Measurements from ENCODE around the gene TENM4.
A peak's percentile ranks its signal among the peaks of the same experiment; 100 is the strongest.

The TENM4 gene

GRCh38 chr11:78804991-78805390 lies 635.8 kb downstream of the TENM4 start:
- Histone ChIP-seq H3K9me3 (ENCODE audit: control insufficient read depth, low read length) (no peaks in the 10 kb centered on the region), H3K36me3 (ENCODE audit: control insufficient read depth, insufficient read depth, low read length) (peaks cover 3% of the 10 kb centered on the region), H3K4me3 (ENCODE audit: extremely low read depth, insufficient read depth, low read length, poor library complexity, severe bottlenecking) (no peak overlapping the region), H3K4me1 (ENCODE audit: control insufficient read depth, insufficient read depth, low read length, poor library complexity, severe bottlenecking) (peaks cover 34% of the 10 kb centered on the region), H3K27ac (ENCODE audit: low read depth, low read length, severe bottlenecking) (no peak overlapping the region)
- 94 to 98% methylated on average over 5 to 7 of the region's 9 CpGs for WGBS, 2 experiments (ENCODE audit: insufficient coverage in 2 of 2)

- H3K36me3 ChIP-seq (ENCODE audit: control insufficient read depth, insufficient read depth, low read length): peaks cover 3% of the 10 kb centered on the region
- H3K4me3 ChIP-seq (ENCODE audit: extremely low read depth, insufficient read depth, low read length, poor library complexity, severe bottlenecking): no peak overlapping the region
- H3K4me1 ChIP-seq (ENCODE audit: control insufficient read depth, insufficient read depth, low read length, poor library complexity, severe bottlenecking): peaks cover 34% of the 10 kb centered on the region
- no CpG with 5 or more reads among the region's 3 CpGs for WGBS, 2 experiments (ENCODE audit: insufficient coverage in 2 of 2)
- no peak overlapping the region for H3K27ac ChIP-seq (ENCODE audit: low read depth, low read length, severe bottlenecking)
- H3K9me3 ChIP-seq (ENCODE audit: control insufficient read depth, low read length): no peaks in the 10 kb centered on the region
These were observed 636.8 kb downstream of the TENM4 start for GRCh38 chr11:78803995-78804394.

GRCh38 chr11:78802058-78802761 lies 638.6 kb downstream of the TENM4 start:
- WGBS, 2 experiments (ENCODE audit: insufficient coverage in 2 of 2): 66 to 83% methylated on average over 5 to 8 of the region's 11 CpGs
- no peaks in the 10 kb centered on the region for H3K9me3 ChIP-seq (ENCODE audit: control insufficient read depth, low read length)
- H3K4me3 ChIP-seq (ENCODE audit: extremely low read depth, insufficient read depth, low read length, poor library complexity, severe bottlenecking): no peak overlapping the region
- H3K4me1 ChIP-seq (ENCODE audit: control insufficient read depth, insufficient read depth, low read length, poor library complexity, severe bottlenecking): peaks cover 38% of the 10 kb centered on the region
- H3K27ac ChIP-seq (ENCODE audit: low read depth, low read length, severe bottlenecking): peak overlapping the region; percentile 74
- H3K36me3 ChIP-seq (ENCODE audit: control insufficient read depth, insufficient read depth, low read length): peaks cover 3% of the 10 kb centered on the region

GRCh38 chr11:78801161-78801884 lies 639.5 kb downstream of the TENM4 start:
- peaks cover 3% of the 10 kb centered on the region for H3K36me3 ChIP-seq (ENCODE audit: control insufficient read depth, insufficient read depth, low read length)
- H3K27ac ChIP-seq (ENCODE audit: low read depth, low read length, severe bottlenecking): peak overlapping the region; percentile 74
- WGBS, 2 experiments (ENCODE audit: insufficient coverage in 2 of 2): 62 to 86% methylated on average over 1 to 2 of the region's 3 CpGs
- H3K4me3 ChIP-seq (ENCODE audit: extremely low read depth, insufficient read depth, low read length, poor library complexity, severe bottlenecking): no peak overlapping the region
- no peaks in the 10 kb centered on the region for H3K9me3 ChIP-seq (ENCODE audit: control insufficient read depth, low read length)
- peaks cover 46% of the 10 kb centered on the region for H3K4me1 ChIP-seq (ENCODE audit: control insufficient read depth, insufficient read depth, low read length, poor library complexity, severe bottlenecking)

- H3K4me3 ChIP-seq (ENCODE audit: extremely low read depth, insufficient read depth, low read length, poor library complexity, severe bottlenecking): no peak overlapping the region
- peak overlapping the region; percentile 74 for H3K27ac ChIP-seq (ENCODE audit: low read depth, low read length, severe bottlenecking)
- H3K9me3 ChIP-seq (ENCODE audit: control insufficient read depth, low read length): no peaks in the 10 kb centered on the region
- peaks cover 3% of the 10 kb centered on the region for H3K36me3 ChIP-seq (ENCODE audit: control insufficient read depth, insufficient read depth, low read length)
- no CpG with 5 or more reads among the region's 2 CpGs for WGBS, 2 experiments (ENCODE audit: insufficient coverage in 2 of 2)
- H3K4me1 ChIP-seq (ENCODE audit: control insufficient read depth, insufficient read depth, low read length, poor library complexity, severe bottlenecking): peaks cover 46% of the 10 kb centered on the region
These were observed 640.1 kb downstream of the TENM4 start for GRCh38 chr11:78800756-78801155.

GRCh38 chr11:78800096-78800690 lies 640.6 kb downstream of the TENM4 start:
- no peaks in the 10 kb centered on the region for H3K9me3 ChIP-seq (ENCODE audit: control insufficient read depth, low read length)
- 64 to 70% methylated on average over 4 of the region's 4 CpGs for WGBS, 2 experiments (ENCODE audit: insufficient coverage in 2 of 2)

GRCh38 chr11:78798663-78799062 lies 642.2 kb downstream of the TENM4 start:
- 55 to 70% methylated on average over 5 of the region's 5 CpGs for WGBS, 2 experiments (ENCODE audit: insufficient coverage in 2 of 2)
- peaks cover 41% of the 10 kb centered on the region for H3K4me1 ChIP-seq (ENCODE audit: control insufficient read depth, insufficient read depth, low read length, poor library complexity, severe bottlenecking)
- no peaks in the 10 kb centered on the region for H3K9me3 ChIP-seq (ENCODE audit: control insufficient read depth, low read length)
- no peak overlapping the region for H3K27ac ChIP-seq (ENCODE audit: low read depth, low read length, severe bottlenecking)
- no peak overlapping the region for H3K4me3 ChIP-seq (ENCODE audit: extremely low read depth, insufficient read depth, low read length, poor library complexity, severe bottlenecking)
- no peaks in the 10 kb centered on the region for H3K36me3 ChIP-seq (ENCODE audit: control insufficient read depth, insufficient read depth, low read length)

More at GRCh38 chr11:78800096-78800690, 640.6 kb downstream of the TENM4 start:
- Histone ChIP-seq H3K4me3 (ENCODE audit: extremely low read depth, insufficient read depth, low read length, poor library complexity, severe bottlenecking) (no peak overlapping the region), H3K27ac (ENCODE audit: low read depth, low read length, severe bottlenecking) (peak overlapping the region; percentile 74), H3K36me3 (ENCODE audit: control insufficient read depth, insufficient read depth, low read length) (peaks cover 3% of the 10 kb centered on the region), H3K4me1 (ENCODE audit: control insufficient read depth, insufficient read depth, low read length, poor library complexity, severe bottlenecking) (peaks cover 46% of the 10 kb centered on the region)

- no peaks in the 10 kb centered on the region for H3K36me3 ChIP-seq (ENCODE audit: control insufficient read depth, insufficient read depth, low read length)
- H3K27ac ChIP-seq (ENCODE audit: low read depth, low read length, severe bottlenecking): no peak overlapping the region
- no peaks in the 10 kb centered on the region for H3K9me3 ChIP-seq (ENCODE audit: control insufficient read depth, low read length)
- peaks cover 38% of the 10 kb centered on the region for H3K4me1 ChIP-seq (ENCODE audit: control insufficient read depth, insufficient read depth, low read length, poor library complexity, severe bottlenecking)
- WGBS, 2 experiments (ENCODE audit: insufficient coverage in 2 of 2): 100% methylated on average over 3 of the region's 3 CpGs
- no peak overlapping the region for H3K4me3 ChIP-seq (ENCODE audit: extremely low read depth, insufficient read depth, low read length, poor library complexity, severe bottlenecking)
These were observed 643.3 kb downstream of the TENM4 start for GRCh38 chr11:78797559-78797958.

GRCh38 chr11:78796956-78797355 lies 643.9 kb downstream of the TENM4 start:
- no peaks in the 10 kb centered on the region for H3K9me3 ChIP-seq (ENCODE audit: control insufficient read depth, low read length)
- H3K27ac ChIP-seq (ENCODE audit: low read depth, low read length, severe bottlenecking): no peak overlapping the region
- H3K4me1 ChIP-seq (ENCODE audit: control insufficient read depth, insufficient read depth, low read length, poor library complexity, severe bottlenecking): peaks cover 32% of the 10 kb centered on the region
- no peak overlapping the region for H3K4me3 ChIP-seq (ENCODE audit: extremely low read depth, insufficient read depth, low read length, poor library complexity, severe bottlenecking)
- WGBS, 2 experiments (ENCODE audit: insufficient coverage in 2 of 2): 88 to 100% methylated on average over 1 of the region's 2 CpGs
- no peaks in the 10 kb centered on the region for H3K36me3 ChIP-seq (ENCODE audit: control insufficient read depth, insufficient read depth, low read length)

- H3K36me3 ChIP-seq (ENCODE audit: control insufficient read depth, insufficient read depth, low read length): no peaks in the 10 kb centered on the region
- 93 to 100% methylated on average over 1 to 6 of the region's 6 CpGs for WGBS, 2 experiments (ENCODE audit: insufficient coverage in 2 of 2)
- H3K9me3 ChIP-seq (ENCODE audit: control insufficient read depth, low read length): no peaks in the 10 kb centered on the region
- no peak overlapping the region for H3K27ac ChIP-seq (ENCODE audit: low read depth, low read length, severe bottlenecking)
- peaks cover 20% of the 10 kb centered on the region for H3K4me1 ChIP-seq (ENCODE audit: control insufficient read depth, insufficient read depth, low read length, poor library complexity, severe bottlenecking)
- no peak overlapping the region for H3K4me3 ChIP-seq (ENCODE audit: extremely low read depth, insufficient read depth, low read length, poor library complexity, severe bottlenecking)
These were observed 645.1 kb downstream of the TENM4 start for GRCh38 chr11:78795621-78796261.
